Amniotic stem cell (primary cell): ENCODE results near the gene TBCK.

ENCODE experiments used
- DNase-seq: peaks from one replicate; lab custom pipeline; 2025; lab: John Stamatoyannopoulos, UW

TBCK gene

DNA sequence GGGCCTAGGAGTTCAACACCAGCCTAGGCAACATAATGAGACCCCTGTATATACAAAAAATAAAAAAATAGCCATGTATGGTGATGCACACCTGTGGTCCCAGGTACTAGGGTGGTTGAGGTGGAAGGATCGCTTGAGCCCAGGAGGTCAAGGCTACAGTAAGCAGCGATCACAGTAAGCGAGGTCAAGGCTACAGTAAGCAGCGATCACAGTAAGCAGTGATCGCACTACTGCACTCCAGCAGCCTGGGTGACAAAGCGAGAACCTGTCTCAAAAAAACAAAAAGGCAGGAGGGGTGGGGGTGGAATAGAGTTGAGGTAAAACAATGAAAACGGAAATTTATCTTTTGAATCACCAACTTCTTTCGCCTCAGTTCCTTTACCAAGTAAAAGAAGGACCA, 29.4 kb downstream of the TBCK start:
- no peak for DNase-seq

DNA sequence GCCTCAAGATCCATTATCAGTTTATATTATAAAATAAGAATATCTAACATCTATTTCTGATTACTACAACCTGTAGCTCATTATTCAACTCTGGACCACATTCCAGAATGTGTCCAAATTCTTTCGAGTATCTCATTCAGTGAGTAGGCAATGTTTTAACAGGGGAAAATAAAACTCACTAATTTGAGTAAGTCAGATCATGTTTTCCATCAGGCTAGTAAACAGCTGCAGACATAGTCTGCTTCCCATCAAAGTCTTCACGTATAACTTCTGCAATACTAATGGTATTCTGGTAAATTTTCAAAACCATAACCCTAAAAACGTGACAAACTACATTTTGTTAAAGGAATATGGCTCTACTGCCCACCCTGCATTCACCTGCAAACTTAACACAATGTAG, 31.8 kb downstream of the TBCK start:
- no peak for DNase-seq

DNA sequence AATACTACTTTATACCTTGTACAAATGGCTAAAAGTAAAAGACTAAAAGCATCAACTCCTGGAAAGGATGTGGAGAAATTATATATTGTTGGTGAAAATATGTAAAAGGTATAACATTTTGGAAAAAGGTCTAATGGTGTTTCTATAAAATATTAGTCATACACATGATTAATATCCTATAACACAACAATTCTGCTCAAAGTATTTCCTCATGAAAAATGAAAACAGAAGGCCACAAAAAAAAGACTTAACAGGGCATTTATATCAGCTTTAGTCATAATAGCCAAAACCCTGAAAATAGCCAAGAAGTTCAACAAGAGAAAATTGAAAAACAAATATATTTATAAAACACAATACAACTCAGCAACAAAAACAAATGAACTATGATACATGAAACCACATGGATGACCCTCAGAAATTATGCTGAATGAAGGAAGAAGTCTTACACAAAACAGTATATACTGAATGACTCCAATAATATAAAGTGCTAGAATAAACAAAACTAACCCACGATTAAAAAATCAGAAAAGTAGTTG, 38.8 kb downstream of the TBCK start:
- DNase-seq = no peak

DNA sequence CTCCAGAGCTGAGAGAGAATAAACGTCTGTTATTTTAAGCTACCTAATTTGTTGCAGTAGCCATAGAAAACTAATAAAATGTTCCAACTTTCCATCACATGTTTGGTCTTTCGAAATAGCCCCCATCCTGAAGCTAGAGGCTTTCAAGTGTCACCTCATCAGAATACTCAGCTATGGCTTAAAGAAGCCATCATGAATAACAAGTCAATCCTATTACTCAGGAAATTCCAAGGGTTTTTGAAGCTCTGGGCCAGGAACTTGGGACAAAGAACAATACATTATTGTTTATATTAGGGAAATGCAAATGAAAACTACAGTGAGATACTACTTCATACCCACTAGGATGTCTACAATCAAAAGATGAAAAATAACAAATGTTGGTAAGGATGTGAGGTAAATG, 42.2 kb downstream of the TBCK start:
- DNase-seq = no peak

DNA sequence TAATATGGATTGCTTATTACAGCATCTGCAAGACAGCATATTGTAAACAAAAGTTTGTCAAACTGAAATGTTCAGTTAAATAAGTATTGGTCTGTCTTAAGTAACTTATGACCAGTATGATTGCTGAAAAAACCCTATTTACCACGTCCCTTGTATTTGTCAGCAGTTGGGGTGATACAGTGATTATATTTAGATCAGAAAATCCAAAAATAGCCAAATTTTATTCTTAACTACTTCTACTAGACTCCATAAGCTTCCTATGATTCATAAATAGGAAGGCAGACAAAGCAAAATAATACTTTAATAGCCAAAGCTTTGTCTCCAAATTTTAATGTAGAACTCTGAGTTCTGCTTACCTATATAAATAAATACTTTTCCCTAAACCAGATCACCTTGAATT, 45.3 kb downstream of the TBCK start:
- DNase-seq = no peak

DNA sequence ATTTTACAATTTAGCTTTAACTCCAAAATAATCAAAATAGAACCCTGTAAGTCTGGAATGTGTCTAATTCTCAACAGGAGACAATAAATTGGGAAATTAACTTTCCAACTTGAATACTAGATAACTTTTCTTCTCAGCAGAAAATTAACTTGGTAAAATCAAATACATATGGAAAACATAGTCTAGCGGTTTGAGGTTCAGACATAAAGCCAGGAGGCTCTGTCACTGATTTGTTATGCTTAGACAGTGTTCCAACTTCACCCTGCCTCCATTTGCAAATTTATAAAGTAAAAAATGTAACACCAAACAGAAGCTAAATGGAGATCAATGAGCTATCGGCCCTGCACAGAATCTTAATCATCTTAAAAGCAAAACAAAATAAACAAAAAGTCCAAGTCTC, 46.3 kb downstream of the TBCK start:
- DNase-seq = no peak

DNA sequence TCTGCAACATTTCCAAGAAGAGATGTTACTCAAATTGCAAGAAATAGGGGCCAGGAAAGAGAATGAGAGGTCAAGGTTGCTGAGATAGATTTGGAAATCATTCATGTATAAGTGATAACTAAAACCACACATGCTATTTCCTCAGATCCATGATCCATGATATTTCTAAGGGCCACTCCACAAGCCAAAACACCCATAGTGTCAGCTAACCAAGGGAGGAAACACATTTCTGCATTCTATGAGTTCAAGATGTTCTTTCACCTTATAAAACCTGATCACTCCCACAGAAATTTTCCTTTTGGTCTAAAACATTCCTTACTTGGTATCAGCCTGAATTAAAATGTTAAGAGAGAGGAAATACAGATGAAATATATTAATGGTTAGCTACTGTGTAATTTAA, 47.2 kb downstream of the TBCK start:
- no peak for DNase-seq

DNA sequence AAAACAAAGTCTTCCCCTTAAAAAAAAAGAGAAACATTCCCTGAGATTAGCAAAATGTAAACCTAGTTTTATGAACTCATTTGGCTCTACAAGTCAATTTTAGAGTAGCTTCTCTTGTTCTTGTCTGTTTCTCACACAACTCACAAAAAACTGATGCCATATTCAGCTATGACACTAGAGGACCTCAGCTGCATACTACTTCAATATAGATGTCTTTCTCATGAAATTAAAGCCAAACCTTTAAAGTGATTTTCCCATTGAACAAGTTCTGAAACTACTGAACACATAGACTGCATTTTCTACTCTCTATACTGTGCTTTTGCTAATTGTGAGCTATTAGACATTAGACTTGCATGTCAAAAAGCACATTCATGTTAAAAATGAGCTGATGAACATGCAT, 49.8 kb downstream of the TBCK start:
- peak; percentile 12 for DNase-seq

DNA sequence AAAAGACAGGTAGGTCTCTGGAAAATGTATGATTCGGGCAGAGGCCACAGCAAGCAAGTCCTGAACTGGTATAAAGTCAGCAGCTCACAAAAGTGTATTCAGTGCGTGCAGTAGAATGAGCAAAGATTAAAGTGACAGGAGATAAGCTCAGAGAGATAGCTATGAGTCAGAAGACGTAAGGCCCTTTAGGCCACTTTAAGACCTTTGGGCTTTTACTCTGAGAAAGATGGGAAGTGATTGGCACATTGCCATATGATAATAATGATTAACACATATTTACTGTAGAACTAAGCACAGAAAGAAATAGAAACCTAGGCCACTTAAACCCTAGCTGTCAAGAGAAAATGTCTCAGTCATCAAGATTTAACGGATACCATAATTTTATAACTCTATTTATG, 51.7 kb downstream of the TBCK start:
- no peak for DNase-seq

DNA sequence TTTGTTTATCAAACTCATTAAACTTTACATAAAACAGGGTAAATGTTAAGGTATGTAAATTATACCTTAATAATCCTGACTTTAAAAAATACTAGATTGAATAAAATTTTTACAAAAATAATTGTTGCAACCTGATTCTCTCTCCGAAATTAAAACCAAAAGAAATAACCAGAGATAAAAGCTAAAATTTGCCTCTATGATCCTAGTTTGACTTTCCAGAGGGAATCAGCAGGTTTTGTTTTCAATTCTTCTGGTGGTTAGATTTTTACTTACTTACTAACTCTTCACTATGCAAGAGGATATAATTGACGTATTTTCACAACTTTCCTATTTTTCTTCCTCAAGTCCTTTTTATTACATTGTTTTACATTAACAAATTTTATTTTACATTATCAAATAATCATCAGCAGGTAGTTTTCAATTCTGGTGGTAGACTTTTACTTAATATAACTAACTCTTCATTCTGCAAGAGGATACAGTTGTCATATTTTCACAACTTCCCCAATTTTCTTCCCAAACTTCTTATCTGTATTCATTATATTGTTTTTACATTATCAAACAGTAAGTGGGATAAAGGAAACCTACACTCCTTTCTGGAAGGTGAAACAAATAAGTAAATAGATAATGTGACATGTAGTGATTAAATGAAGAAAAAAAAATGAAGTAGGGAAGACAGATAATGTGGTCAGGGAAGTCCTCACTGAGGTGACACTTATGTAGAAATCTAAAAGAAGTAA, 52.2 kb downstream of the TBCK start:
- DNase-seq = no peak

DNA sequence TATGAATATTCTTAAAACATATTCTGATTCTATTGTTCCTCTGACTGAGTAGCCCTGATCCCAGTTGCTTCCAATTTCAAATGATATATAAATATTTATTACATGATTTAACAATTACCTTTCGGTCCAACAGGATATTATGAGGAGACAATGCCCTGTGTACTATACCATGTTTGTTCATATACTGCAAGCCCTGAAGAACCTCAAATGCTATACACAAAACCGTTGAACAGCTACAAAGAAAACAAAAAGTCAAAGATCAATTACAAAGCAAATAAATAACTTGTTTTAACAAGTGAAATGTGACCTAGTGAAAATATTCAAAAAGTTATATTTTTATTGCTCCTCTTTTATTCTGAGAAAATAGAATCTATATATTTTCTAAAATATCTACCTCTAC, 54.0 kb downstream of the TBCK start:
- DNase-seq = no peak

DNA sequence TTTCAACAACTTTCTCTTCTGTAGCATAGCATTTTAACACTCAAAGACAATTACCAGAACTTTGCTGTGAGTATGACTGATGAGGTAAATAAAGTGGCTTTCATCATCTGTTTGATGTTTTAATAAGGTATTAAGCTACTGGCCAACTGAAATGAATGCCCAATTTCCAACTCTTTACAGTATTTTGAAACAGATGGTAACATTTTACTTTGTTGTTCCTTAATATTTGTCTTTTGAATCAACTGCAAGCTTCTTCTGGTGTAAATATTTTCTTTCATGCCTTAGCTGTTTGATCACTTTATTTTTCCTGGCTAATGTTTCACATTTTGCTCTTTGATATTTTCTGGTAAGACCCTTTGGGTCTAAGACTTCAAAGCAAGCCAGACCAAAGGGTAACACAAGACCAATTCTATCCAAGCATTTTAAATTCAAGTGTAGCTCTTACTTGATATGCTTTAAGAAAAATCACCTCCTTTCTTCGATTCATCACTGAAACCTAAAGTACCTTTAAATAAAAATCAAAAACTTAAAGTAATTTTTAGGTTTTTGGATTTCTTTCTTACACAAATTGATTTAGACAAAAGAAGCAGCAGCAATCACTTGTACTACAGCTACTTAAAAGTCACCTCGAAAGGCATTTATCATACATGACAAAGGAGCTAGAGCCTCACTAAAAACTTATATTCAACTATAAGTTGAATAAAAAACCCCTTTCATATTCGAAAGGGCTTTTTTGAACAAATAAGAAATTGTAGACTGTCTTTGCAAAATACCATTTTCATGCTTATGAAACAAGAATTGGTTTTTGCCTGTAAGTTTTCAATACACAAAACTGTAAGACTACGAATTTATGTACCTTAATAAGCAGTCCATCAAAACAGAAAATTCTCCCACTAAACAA, 57.6 kb downstream of the TBCK start:
- no peak for DNase-seq

DNA sequence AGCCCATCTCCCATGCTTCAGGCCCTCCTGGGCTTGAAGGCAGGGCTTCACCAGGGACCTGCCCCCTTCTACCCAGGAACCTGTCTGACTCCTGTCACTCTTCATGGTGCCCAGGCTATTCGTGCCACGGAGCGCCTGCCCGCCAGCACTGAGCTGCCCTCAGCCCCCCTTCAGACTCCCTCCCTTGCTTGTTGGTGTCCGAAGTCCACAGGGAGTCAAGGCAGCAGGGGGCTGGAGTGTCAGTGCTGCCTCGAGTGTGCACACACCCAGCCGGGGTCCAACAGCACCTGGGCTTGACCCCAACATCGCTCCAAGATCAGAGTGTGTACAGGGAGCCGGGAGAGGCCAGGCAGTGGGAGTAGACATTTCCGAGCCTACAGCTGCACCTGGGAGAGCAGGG, 59.8 kb downstream of the TBCK start:
- DNase-seq = no peak

DNA sequence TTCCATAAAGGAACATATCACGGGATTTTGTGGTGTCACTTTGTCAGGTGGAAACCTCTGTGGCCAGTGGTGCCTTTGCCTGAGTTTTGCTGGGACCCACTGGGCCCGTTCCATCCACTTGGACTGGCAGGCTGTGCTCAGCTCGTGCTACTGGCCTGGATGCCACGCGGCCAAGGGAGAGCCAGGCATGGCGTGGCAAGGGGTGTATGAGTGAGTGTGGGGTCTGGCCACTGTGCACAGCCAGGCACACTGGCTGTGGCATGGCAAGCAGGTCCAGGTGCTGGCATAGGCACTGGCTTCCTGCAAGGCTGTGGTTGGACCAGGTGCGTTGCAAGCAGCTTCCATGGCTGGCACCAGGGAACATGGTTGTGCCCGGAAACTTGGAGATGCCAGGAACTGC, 60.8 kb downstream of the TBCK start:
- no peak for DNase-seq

DNA sequence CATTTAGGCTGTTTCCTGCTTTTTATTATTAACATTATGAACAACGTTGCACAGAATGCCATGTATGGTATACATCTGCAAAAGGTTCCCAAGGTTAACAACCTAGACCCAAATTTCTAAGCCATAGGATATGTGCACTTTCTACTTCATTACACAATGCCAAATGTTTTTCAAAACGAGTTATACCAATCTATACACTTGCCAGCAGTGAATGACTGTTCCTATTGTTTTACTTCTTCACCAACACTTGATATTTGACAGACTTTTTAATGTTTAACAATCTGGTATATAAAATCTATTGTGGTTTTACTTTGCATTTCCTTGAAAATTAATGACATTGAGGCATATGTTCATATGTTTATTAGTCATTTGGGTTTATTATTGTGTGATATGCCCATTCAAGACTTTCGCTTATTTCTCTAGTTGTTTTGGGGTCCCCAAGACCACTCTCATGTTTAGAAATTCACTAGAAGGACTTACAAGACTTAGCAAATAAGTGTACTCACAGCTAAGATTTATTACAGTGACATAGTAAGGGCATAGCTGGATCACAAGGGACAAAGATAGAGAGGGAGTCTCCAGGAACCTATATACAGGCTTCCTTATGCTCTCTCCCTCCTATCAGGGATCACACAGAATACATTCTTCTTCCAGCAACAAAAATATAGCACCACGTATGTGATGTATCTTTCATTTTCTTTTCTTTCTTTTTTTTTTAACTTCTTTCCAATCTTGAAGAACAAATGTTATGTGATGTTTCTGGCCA, 62.5 kb downstream of the TBCK start:
- DNase-seq = no peak

DNA sequence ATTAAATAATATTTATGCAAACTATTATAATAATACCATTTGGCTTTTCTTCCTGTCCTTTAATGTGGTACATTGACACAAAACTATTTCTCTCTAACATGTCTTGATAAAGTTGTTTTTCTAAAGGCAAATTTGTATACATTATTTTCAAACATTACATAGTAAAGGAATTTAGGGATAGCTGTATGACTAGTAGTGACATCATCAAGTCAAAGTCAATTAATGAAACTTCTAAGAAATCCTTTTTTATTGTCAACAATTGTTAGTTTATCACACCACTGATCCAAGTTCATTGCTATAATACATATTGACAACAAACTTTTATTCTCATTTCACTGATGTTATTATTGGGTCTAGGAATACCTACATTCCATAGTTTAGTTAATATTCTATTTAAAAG, 68.4 kb downstream of the TBCK start:
- no peak for DNase-seq

DNA sequence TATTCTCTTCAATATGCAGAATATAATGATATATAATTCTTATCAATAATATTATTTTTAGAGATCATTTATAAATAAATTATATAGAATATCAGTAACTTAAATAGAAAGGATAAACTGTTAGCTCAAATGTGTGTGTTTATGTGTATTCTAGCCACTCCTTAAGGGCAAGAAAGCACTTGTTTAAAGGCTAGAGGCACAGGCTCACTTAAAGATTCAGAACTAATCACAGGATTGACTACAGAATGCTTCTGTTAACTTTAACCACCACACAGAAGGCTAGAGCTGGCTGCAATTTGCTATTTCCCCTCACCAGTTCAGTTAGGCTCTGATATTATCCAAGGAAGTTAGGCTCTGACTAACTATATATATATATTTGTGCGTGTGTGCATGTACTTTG, 69.6 kb downstream of the TBCK start:
- no peak for DNase-seq

DNA sequence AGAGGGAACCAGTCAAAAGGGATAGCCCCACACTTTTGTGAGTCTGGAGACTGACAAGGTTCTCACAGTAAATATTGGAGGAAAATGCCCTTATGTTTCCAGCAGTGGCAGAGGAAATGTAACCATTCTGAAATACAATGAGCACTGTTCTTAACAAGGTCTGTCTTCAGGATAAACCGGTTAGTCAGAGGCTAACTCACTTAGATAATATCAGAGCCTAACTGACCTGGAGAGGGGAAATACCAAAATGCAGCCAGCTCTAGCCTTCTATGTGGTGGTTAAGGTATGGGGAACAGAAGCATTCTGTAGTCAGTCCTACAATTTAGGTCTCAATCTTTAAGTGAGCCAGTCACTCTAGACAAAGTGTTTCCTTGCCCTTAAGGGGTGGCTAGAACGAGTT, 70.8 kb downstream of the TBCK start:
- no peak for DNase-seq

DNA sequence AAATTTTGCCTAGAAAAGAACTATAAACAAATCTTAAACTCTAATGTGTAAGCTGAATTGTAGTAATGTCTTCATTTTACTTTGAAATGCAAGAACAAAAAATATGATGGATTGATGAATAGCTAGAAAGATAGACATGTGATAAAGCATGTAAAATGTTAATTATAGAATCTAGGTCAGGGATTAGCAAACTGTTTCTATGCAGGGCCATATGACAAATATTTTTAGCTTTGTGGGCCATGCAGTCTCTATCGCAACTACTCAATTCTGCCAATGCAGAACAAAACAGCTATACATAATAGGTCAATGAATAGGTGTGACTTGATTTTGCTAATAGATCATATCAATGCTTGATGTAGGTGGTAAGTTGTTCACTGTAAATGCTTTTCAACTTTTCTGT, 75.3 kb downstream of the TBCK start:
- no peak for DNase-seq

DNA sequence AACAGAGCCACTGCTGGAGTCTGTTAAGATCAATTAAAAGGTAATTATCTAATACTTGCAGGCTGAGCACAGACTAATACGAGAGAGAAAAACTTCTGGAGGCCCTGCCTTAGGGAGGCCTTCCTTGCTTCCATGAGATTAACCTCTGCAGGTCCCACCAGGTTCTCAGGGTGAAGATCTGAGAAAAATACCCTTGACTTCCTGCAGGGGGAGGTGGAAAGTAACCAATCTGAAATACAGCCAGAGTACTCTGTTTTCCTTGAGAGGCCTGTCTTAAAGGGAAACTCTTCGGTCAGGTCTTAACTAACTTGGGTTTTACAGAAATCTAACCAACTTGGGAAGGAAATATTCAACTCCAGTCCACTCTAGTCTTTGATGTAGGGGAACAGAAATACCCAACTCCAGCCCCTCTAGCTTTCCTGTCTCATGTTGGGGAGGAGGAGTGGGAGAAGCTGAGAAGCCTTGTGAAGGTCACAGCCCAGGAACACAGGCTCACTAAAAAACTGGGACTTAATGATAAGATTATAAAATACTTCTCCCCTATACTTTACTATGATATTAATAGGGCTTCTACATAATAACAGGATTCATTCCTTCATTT, 77.1 kb downstream of the TBCK start:
- peak; percentile 5 for DNase-seq

DNA sequence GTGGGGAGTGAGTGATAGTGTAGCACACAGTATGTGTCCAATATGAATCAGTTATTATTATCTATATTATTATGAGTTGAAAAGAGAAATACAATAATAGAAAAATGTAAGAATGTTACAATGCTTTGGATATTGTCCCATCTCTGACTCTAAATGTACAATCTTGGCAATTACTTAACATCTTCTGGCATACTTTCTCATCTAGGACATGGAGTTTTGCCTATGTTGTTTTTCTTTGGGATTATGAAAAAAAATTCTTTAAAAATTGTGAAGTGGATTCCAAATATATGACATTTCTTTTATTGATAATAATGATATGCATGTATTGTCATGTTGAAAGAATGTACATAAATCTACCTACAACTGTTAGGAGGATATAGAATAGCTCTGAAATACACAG, 84.1 kb downstream of the TBCK start:
- DNase-seq = no peak

DNA sequence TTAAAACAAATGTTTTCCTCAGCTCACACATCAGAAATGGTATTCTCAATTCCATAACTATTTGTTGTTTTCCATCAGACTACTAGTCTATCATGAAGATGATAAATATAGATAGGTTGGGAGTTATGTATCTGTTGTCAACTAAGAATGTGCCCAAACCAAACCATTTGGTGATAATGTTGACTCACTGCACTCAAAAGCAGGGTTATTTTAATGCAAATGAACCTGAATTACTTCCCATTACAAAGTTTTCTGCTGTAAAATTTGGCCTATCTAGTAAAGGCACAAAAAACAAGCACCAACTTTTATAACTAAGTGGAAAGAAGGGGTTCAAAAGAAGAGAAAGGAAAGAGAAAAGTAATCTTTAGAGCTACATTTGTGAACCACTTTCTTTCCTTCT, 93.5 kb downstream of the TBCK start:
- no peak for DNase-seq
